RWPE1 (cell line): ENCODE measurements around the gene BDKRB2.

Experiments used
- CTCF ChIA-PET: fragments of 350-600 bp; sonication (Branson Sonifier 250); formaldehyde crosslinking; extraction: SDS; loops from one replicate; lab custom pipeline; 2021; lab: Yijun Ruan, JAX
- POLR2A ChIA-PET: fragments of 400-600 bp; formaldehyde crosslinking; extraction: SDS; loops from one replicate; lab custom pipeline; 2020; ENCODE audit warnings: antibody characterized with exemption; ENCODE audit not compliant: low non-redundant PET; lab: Yijun Ruan, JAX
- DNase-seq: peaks from one replicate; pipeline ENCODE4 v3.0.0; 2012; ENCODE audit warnings: low spot score
- H3K27ac ChIP-seq: fragments of 450-650 bp; 2 replicates; pipeline ENCODE4 v1.5.1; 2017
- TF ChIP-seq, protein P1 (sequence below): fragments of 450-650 bp; conservative IDR thresholded peaks from 2 replicates; pipeline ENCODE4 v1.5.1; 2017; ENCODE audit warnings: low read depth, mild to moderate bottlenecking

The BDKRB2 gene

DNA sequence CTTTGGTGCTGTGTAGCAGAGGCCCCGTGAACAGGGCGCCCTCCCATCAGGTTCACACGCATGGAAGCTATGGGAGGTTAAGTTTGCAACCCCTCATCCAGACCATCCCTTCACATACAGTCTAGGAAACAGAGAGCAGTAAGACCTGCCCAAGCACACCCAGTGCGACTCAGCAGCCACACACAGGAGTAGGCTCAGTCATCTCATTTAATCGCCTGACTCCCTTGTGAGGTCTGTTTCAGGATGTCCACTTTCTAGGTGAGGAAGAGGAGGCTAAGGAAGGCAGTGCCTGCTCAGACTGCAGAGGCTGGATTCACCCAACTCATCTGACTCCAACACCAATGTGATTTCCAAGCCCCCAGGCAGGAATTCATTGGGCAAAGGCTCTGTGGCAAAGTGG is 63.3 kb downstream of the BDKRB2 start:
- TF ChIP-seq, protein P1, sequence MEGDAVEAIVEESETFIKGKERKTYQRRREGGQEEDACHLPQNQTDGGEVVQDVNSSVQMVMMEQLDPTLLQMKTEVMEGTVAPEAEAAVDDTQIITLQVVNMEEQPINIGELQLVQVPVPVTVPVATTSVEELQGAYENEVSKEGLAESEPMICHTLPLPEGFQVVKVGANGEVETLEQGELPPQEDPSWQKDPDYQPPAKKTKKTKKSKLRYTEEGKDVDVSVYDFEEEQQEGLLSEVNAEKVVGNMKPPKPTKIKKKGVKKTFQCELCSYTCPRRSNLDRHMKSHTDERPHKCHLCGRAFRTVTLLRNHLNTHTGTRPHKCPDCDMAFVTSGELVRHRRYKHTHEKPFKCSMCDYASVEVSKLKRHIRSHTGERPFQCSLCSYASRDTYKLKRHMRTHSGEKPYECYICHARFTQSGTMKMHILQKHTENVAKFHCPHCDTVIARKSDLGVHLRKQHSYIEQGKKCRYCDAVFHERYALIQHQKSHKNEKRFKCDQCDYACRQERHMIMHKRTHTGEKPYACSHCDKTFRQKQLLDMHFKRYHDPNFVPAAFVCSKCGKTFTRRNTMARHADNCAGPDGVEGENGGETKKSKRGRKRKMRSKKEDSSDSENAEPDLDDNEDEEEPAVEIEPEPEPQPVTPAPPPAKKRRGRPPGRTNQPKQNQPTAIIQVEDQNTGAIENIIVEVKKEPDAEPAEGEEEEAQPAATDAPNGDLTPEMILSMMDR: no peak
- DNase-seq: peak; percentile 33
- H3K27ac ChIP-seq: peak overlapping the region; percentile 93
- POLR2A ChIA-PET: interaction anchor here (1.0 kb wide), 1 partner anchor 11 kb away, joined by 3 read pairs; no protein-coding TSS in a partner anchor
- CTCF ChIA-PET: no interaction called here

DNA sequence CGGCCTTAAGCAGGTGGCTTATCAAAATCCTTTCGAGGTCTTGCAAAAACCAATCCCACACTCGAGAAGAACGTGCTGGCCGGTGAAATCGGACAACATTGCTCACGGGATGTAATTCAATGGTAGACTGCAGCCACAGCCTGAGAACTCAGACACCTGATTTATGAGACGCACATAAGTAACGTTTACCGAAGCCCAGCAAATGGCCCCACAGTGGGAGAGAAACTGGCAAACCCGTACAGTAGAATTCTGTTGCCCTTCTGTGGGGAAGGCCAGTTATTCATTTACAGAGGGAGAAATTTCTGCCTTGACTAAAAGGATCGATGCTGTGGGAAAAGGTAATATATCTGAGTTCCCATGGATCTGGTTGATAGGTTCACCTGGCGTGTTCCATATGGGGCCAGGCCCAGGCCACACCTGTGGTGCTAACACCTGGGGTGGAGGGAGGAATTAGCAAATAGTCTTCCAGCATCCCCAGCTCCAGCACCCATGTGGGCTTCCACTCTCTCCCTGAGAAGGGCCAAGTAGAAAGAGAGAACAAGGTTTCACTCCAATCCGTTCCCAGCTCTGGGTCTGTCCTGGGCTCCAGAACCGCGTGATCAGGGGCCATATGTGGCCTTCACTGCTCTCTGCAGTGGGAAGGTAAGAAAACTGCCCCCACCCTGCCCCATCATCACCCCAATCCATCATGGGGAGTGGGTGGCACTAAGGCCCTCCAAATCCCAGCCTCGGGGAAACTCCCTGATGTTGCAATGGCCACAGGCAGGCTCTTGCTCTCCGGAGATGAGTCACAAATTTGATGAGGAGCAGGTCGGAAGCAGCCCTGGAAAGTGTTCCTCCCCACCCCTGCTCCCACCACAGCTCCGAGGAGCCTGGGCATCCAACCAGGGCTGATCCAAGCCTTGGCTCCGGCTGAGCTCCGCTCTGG is 64.1 kb downstream of the BDKRB2 start:
- ChIA-PET CTCF (interaction anchor here (0.6 to 1.2 kb wide), 2 partner anchors 13 to 163 kb away, joined by 3 read pairs; partner anchors contain the start of gene BDKRB1), POLR2A (interaction anchor here (0.5 to 1.0 kb wide), 2 partner anchors 8 to 12 kb away, joined by 3 read pairs; no protein-coding TSS in a partner anchor)
- DNase-seq: peak; percentile 96
- peak overlapping the region; percentile 93 for H3K27ac ChIP-seq
- TF ChIP-seq, protein P1: no peak

DNA sequence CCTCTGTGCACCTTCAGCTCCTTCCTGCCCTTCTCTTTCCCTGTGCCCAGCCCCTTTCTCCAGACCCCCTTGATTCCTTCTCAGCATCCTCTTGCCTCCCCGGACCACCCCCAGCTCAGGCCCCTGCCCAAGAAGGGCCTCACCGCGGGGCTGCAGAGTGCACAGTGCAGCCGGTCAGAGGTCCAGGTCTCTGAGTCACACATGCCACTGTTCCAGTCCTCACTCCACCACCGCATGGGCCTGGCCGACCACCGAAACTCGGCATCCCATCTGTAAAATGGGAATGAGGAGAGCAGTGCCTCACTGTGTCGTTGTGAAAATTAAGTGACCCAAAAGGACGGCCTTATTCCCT is 64.7 kb downstream of the BDKRB2 start:
- DNase-seq: no peak
- TF ChIP-seq, protein P1: no peak
- ChIA-PET CTCF (interaction anchor here (0.6 to 1.2 kb wide), 2 partner anchors 13 to 164 kb away, joined by 3 read pairs; partner anchors contain the start of gene BDKRB1), POLR2A (interaction anchor here (0.5 kb wide), 1 partner anchor 8 kb away, joined by 3 read pairs; no protein-coding TSS in a partner anchor)
- H3K27ac ChIP-seq: peak overlapping the region; percentile 93

DNA sequence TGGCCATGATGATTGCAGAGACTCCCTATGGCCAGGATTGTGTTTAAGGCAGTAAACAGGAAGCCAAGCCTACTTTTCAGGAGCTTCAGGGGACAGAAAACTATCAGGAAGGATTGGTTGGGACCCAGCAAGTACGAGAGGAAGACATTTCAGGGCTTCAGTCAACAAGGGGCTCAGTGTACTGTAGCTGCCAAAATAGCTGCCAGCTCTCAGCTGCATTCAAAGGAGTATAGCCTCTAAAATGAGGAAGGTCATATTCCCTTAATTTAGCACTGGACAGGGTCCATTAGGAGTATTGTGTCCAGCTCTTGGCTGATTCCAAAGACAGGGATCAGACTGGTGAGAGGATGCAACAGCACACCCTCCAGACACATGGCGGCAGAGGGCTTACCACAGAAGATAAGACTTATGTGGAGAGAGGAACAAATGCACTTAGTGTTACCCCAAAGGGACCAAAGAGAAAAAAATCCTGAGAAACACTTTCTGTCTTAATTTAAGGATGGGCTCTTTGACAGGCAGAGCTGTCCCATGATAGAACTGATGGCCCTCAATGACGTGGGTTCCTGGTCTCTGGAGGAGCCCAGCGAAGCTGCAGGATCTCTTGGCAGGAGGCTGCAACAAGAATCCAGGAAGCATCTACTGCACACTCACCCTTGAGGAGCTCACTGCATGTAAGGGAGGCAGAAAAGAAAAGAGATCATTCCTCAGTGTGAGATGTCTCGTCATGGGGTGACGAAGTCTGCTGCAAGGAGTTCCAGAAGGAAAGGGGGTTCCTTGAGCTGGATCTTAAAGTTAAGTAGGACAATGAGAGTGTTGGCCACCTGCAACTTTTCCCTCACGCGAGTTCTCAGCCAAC is 66.2 kb downstream of the BDKRB2 start:
- no peak for DNase-seq
- POLR2A ChIA-PET: no interaction called here
- TF ChIP-seq, protein P1: no peak
- CTCF ChIA-PET: interaction anchor here (0.5 to 1.0 kb wide), 2 partner anchors 94 to 214 kb away, joined by 3 read pairs; no protein-coding TSS in a partner anchor
- H3K27ac ChIP-seq: peak overlapping the region; percentile 93

DNA sequence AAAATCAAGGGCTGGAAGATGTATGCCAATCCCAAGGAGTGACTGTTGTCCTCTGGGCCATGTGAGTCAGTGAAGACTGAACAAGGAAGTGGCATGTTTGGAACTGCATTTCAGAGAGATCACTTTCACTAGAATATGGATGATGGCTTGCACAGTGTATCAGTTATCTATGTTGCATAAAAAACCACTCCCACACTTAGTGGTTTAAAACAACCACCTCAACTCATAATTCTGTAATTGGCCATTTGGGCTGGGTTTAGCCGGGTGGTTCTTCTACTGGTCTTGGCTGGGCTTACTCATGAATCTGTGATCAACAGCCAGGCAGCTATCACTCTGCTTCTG is 66.8 kb downstream of the BDKRB2 start:
- peak; percentile 37 for DNase-seq
- H3K27ac ChIP-seq: peak overlapping the region; percentile 93
- CTCF ChIA-PET: interaction anchor here (1.0 kb wide), 1 partner anchor 215 kb away, joined by 3 read pairs; no protein-coding TSS in a partner anchor
- TF ChIP-seq, protein P1: no peak
- POLR2A ChIA-PET: no interaction called here
